HG03025 (cell line): ENCODE data around the gene PRKD2.

ENCODE experiments used
- ATAC-seq: cut with Tn5 transposase; IDR thresholded peaks from one replicate; pipeline ENCODE4 v1.9.1; 2021; ENCODE audit warnings: mild to moderate bottlenecking, moderate library complexity; ENCODE audit not compliant: unreplicated experiment, low FRiP score

The PRKD2 gene

DNA sequence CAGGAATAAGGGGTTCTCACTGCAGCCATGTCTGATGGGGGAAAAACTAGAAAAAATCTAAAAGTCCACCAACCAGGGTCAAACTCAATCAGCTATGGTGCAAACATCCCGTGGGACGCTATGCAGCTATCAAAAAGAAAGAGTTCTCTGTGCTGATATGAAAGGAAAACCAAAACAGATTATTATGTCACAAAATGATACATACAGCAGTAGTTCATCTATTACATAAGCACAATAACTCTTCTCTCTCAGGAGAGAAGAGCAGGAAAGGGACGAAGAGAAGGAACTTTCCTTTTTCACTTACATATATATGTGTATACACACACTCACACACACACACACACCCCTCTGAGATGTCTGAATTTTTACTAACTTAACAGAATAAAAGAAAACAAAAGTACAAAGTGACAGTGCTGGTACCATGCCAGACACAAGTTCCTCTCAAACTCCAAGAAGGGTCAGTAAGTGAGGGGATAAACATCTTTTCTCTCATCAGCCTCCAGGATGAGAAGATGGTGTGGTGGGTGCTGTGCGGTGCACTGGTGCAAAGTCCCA lies 26.1 kb upstream of the PRKD2 start:
- ATAC-seq, result no peak

DNA sequence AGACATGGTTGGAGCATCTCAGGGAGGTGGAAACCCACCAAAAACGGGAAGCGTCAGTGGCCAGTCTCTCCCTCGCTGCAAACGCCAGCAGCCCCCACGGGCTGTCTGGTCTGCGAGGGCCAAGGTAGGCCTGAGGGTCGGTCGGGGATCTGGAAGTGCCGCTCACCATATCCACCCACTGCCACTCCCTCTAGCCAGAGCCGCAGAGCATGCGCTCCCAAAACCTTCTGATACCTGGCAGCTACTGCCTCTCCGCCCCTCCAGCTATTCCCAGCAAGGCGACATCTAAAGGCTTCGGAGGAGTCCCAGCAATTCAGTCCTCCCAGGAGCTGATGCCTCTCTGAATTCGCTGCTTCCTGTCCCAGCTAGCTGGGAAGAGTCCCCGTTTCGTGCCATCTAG lies 24.5 kb upstream of the PRKD2 start:
- ATAC-seq, result no peak

DNA sequence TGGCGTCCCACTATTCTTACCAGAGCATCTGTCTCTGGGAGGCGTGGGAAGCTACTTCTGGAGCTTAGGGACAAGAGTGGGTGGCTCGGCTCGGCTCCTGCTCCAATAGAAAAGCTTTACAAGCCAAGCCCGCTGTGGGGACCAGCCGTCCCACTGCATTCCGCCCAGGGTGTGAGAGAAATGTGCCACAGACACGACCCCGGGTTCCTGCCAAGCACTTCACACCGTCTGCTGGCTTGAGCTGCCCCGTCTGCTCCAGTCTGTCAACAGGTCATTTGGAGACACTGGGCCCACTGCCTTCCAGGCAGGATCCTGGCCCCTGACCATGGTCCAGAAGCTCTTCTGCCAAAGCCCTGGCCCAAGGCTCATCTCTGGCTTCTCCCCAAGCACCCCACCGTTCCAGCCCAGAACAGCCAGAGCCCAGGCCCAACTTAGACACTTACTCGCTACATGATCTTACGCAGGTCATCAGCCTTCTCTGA lies 22.4 kb upstream of the PRKD2 start:
- ATAC-seq, result no peak

DNA sequence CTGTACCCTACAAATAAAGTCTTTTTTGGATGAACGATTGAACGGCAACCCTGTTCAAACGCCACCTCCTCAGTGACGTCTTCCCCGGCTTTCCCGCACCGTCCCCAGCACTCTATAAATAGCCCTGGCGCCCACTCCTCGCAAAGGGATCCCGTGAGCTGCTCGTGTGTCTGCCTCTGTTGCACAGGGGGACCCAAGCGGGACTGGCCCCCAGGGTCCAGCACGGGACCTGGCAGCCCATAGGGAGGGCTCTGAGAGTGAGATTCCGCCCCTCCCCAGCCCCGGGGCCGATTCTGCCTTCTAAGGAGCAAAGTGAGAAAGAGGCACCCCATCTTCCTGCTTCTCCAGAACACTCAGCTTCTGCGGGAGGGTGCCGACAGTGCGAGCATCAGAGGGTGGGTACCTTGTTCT lies 20.9 kb upstream of the PRKD2 start:
- no peak for ATAC-seq

DNA sequence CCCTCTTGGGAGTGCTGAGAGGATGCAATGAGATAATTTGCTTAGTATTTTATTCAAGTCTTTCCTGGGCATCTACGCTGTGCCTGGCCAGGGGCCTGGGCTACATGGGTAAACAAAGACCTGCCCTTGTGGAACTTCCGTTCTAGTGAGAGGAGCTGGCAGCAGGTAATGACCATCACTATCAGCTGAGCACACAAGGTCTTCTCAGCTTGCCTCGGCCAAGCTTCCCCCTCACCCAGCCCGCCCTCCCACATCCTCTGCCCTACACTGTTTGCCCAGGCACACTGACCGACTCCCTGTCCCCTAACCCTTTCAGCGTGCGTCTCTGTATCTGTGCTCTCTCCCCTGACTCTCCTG lies 20.4 kb upstream of the PRKD2 start:
- no peak for ATAC-seq

DNA sequence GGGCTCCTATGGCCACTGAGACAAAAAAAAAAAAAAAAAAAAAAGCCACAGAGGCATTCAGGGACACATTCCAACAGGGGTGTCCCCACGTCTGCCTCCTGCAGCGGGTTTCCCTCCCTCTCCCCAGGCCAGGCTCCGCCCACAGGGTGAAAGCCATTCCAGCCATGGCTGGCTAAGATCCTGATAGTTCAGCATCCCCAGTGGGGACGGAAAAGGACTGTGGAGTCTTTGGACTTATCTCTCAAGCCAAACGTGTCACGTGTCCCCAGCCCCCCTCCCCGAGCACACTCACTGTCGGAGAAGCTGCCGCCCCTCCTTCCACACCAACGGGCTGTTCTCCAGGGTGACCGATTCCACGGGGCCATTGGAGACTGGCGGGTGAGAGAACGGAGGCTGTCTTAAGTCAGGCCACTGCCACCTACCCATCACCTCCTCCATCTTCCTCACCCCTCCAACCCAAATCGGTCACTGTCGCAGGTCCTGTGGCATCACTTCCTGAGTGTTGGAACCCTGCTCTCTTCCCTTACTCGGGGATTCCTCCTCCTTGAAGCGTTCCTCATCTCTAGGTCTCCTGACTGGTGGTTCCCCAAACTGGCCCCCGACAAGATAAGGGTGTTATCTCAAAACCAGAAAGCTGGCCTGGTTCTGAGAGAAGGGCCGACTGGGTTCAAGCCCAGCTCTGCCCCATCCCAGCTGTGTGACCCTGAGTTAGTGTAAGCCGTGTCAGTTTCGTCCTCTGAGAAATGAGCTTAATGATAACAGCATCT lies 19.8 kb upstream of the PRKD2 start:
- no peak for ATAC-seq

DNA sequence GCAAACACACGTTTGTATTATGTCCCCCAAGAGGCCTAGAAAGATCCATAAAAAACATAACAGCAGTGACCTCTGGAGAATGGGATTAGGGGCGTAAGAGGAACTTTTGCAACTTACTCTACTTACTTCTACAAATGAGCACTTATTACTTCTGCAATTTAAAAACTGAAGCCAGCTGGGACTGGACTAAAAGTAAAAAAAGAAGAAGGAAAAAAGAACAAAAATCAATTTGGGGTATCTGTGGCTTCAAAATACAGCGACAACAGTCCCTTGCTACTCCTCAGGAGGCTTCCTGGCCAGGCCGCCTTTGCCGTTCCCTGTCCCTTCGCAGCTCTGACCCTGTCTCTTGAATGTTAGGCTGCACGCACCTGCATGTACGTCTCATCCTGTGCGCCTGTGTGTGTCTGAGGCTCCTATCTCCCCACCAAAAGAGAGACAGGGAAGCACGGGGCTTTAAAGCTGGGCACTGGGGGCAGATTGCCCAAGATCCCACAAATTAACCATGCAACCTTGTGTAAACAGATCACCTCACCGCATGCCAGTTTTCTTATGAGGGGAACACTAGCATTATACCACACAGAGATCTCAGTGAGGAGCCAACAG lies 16.9 kb upstream of the PRKD2 start:
- ATAC-seq, result no peak

DNA sequence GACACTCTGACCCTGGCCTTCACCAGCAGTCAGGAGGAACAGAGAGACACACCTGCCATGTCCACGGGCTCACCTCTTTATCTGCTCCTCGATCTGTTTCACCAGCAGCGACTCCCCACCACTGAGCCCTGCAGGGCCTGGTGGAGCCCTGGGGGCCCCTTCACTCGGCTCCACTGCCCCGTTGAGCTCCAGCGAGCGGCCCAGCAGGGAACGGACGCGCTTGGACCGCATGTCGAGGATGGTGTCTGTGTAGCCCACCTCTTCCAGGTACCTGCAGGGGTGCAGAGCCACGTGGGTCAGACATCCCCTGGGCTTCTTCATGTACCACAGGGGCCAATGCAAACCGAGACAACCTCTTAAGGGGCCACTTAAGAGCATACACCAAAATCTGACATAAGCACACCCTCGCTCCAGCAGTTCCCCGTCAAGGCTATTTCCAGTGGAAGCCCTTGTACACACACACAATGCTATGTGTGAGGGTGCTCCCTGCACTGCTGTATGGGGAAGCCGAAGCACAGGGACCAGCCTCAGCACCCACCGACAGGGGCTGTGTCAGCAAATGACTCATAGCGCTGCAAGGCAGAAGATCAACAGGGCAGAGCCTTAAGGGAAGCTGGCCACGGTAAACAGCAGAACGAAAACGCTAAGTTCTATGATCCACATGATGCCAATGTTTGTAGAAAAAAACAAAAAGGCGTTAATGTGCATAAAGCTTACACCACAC lies 16.2 kb upstream of the PRKD2 start:
- no peak for ATAC-seq

DNA sequence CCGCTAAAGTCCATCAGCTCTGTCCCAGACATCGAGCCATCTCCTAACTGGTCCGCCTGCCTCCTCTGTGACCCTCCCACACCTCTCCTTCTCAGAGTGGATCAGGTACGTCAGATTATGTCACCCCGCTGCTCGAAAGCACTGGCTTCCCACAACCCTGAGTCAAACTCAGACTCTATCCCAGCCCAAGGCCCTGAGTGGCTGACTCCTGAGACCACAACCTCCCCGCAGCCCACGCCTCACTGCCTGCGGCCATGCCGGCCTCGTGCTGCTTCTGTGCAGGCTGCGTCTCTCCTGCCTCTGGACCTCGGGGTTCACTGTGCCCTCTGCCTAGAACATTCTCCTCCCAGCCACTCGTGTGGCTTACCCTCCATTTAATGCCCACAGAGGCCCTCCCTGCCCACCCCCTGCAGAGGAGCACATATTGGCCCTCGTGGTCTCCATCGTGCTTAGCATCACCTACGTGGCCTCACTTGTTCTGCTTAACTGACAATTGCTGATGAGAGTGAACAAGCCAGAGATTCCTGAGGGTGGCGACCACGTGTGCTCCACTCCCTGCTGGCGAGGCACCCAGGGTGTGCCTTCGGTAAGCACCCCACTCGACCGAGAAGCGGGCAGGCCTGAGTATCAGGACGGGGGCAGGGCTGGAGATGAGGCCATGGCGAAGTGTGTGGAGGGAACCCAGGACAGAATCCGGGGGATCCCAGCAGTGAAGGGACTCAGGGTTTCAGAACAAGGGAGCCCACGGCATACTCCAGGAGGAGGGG lies 15.4 kb upstream of the PRKD2 start:
- ATAC-seq, result no peak

DNA sequence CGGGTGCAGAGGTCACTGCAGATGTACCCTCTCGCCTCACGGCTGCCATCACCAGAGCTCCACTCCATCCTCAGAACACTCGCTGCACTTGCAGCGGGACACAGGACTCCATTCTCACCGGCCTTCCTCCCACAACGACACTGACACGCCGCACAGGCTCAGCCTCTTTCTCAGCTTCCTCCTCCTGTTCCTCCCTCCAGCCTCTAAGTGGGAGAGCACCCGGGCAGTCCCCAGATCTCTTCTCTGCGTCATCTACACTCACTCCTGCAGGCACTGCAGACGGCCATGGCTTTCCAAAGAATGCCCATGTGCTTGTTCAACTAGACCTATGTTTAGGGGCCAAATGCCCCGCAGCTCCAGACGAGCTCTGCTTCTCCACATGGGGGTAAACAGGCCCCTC lies 14.7 kb upstream of the PRKD2 start:
- ATAC-seq, result no peak

DNA sequence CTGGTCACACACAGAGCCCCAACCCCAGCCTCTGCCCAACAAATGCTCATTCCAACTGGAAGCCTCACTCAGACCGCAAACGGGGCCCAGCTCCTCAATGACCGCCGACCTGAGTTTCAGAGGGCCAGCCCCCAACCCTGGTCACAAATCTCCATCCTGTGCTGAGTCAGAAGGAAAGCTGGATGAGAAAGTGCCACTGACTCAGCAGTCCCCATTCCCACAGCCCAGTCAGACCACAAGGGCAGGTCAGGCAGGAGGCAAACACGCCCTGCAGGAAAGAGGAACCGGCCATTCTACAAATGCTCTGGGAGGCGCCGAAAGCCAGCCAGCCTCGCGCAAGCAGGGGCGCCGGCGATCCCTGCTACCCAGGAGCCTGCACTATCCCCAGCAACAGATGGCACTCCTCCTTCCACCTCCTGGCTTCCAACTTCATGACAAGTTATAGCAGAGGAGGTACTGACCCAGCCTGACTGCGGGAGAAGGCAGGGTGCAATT lies 14.1 kb upstream of the PRKD2 start:
- ATAC-seq, result no peak

DNA sequence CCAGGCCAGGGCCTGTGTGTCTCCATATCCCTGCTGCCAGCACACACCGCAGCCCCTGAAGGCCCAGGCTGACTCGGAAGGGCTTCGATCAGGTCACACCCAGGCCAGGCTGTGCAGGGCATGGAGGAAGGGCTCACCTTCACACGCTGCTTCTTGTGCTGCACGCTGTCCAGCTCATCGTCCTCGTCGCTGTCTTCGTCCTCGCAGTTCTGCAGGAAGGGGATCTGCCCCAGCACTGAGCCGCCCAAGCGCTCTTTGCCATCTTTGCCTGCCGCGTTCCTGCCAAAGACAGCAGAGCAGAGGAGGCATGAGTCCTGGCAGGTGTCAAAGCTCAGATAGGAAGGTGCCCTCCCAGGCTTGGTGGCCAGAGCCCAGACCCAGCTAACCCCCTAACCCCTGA lies 13.7 kb upstream of the PRKD2 start:
- no peak for ATAC-seq

DNA sequence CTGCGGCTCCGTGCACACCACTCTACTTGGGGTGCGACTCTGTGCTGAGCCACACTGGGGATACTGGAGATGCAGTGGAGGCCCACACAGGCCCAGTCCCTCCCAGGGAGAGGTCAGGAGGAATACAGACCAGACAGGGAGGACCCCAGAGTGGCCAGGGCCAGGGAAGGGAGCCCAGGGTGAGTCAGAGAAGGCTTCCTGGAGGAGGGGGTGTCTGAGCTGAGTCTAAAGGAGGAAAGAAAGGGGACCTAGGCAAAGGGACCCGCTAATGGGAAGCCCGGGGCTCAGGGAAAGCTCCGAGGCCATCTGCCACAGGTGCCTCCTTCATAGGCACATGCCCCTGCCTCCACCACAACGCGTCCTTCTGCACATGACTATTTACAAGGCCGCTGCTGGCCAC lies 13.3 kb upstream of the PRKD2 start:
- no peak for ATAC-seq

DNA sequence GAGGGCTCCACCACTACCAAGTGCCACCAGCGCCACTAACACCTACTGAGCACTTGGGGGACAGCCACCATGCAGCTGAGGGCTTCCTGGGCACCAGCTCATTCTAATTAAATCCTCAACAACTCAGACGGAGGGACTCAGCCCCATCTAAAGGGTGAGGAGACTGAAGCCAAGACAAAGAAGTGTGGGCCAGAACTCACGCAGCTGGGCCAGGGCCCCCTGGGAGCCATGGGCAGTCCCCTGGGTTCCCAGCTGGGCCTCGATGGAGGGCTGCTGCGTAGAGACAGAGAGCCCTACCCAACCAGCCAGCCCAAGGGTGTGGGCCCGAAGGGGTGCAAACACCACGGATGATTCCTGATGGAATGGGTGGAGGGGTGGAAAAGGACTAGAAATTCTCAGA lies 12.8 kb upstream of the PRKD2 start:
- no peak for ATAC-seq

DNA sequence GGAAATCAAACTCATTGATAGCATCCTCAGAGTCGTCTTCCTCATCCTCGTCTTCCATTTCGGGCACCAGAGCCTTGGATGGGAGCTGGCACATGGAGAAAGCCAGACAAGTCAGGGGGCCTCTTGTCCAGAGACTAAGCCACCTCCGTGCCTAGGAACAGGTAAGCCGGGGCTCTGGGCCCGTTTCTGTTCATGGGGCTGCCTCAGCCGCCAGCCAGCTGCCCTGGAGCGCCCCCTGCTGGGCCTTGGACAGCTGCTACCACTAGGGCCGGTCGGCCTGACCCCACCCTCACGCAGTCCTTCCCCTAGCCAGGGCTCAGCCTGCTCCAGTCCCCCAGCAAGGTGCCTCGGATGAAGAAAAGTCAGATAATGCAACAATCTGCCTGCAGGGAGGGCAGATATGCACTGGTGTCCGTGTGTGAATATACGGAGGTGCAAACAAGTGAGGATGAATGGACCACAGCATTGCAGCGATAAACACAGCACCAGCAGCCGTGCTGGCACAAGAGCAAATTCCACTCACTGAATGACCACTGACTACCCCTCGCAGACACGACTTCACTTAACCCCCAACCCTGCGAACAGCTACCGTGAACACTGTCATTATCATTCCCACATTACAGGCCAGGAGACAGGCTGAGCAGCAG lies 11.9 kb upstream of the PRKD2 start:
- ATAC-seq, result no peak

DNA sequence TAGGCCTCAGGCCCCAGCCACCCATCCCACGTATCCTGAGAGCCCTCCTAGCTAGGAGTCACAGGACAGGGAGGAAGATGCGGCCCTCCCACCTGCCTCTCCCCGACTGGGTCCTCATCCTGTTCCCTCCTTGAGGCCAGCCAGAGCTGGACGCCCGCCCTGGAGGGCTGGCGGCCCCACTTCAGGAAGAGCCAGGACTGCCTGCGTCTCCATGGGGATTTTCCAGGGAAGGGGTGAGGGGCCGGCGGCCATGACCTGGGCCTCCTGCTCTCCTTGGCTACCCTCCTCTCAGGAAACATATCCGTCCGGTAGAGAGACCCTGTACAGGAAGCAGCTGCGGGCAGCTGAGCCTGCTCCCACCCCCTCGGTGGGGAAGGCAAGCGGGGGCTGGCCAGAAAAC lies 11.3 kb upstream of the PRKD2 start:
- ATAC-seq, result no peak

DNA sequence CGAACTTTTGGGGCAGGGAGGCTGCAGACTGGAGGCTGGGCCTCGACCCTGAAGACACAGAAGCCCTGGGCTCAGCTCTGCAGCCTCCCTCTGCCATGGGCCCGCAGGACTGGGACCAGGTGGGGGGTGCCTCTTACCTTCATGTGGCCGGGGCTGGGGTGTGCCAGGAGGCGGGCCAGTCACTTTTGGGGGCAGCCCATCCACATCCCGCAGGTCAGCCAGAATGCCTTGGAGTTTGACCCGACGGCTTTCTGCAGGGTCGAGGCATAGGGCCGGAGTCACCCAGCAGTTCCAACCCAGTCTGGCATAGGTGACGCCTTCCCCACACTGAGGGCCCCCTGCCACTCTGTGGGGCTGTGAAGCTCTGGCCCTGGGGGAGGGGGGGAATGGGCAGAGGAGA lies 10.8 kb upstream of the PRKD2 start:
- no peak for ATAC-seq

DNA sequence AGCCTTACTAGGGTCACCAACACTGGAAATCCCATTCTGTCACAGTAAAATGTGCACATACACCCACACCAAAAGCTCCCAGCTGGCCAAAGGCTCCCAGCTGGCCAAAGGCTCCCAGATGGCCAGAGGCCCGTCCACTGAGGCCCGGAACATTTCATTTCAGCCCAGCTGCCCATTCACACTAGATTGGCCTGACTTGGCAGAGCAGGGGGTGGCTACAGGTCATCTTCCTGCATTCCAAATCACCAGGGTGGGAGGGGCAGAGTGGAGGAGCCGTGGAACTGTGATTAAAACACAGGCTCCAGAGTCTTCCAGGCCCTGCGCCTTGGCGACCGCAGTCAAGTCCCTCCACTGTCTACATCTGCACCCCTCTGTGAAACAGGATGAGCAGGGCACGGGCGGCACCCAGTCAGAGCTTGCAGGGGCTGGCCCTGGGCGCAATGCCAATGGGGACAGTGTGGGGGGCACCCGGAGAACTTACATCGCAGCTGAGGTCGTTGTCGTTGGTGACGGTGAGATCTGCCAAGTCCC lies 10.1 kb upstream of the PRKD2 start:
- ATAC-seq, result no peak

DNA sequence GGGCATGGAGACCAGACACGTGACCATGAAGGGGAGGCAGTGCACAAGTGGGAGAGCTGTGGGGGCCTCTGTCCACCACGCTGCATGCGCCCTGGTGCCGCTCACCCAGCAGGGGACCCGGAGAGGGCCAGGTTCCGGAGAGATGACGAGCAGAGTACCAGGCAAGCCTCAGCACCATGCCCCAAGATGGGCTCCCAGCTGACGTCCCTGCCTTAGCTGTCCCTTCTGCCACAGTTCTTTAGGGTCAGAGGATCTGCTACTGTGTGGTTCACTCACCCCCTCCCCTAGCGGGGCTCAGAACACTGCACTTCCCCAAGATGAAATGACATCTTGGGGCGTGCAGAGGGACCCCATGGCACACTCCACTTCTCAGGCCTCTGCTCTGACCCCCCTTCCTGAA lies 9.6 kb upstream of the PRKD2 start:
- ATAC-seq, result no peak

DNA sequence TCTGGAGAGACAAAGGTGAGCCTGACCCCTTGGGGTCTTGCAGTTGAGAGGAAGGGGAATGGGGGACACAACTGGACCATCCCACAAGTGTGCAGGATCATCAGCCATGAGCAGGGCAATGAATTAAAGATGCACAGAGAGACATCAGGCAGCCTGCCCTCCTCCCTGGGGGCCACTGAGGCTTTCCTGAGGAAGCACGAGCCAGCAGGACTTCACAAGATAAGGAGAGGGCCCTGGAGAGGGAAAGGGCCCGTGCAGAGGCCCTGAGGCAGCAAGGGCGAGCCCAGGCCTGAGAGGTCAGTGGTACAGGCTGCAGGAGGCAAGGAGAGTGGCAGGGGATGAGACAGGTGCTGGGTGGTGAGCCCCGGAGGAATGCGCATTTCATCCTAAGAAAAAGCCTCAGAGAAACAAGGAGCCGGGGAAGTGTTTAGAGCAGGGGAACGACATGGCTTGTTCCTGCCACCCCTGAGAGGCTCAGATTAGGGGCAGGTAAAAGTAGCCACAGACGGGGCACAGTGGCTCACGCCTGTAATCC lies 9.0 kb upstream of the PRKD2 start:
- ATAC-seq, result no peak
